GM12864 (cell line): Measurements from ENCODE around the gene OBSCN.

Experiments
- DNase-seq: peaks from one replicate; pipeline ENCODE4 v3.0.0-alpha.2; 2011; ENCODE audit warnings: low read depth
- H3K4me3 ChIP-seq: 2 replicates; pipeline ENCODE4 v1.5.1; 2011; ENCODE audit warnings: mild to moderate bottlenecking, low read depth, low read length, control low read depth
- TF ChIP-seq, protein P1 (sequence below): IDR thresholded peaks from 2 replicates; pipeline ENCODE4 v1.5.1; 2011; ENCODE audit warnings: low read depth, mild to moderate bottlenecking, moderate library complexity, low read length, control low read depth, inconsistent platforms; ENCODE audit errors: missing control alignments

Gene OBSCN

DNA sequence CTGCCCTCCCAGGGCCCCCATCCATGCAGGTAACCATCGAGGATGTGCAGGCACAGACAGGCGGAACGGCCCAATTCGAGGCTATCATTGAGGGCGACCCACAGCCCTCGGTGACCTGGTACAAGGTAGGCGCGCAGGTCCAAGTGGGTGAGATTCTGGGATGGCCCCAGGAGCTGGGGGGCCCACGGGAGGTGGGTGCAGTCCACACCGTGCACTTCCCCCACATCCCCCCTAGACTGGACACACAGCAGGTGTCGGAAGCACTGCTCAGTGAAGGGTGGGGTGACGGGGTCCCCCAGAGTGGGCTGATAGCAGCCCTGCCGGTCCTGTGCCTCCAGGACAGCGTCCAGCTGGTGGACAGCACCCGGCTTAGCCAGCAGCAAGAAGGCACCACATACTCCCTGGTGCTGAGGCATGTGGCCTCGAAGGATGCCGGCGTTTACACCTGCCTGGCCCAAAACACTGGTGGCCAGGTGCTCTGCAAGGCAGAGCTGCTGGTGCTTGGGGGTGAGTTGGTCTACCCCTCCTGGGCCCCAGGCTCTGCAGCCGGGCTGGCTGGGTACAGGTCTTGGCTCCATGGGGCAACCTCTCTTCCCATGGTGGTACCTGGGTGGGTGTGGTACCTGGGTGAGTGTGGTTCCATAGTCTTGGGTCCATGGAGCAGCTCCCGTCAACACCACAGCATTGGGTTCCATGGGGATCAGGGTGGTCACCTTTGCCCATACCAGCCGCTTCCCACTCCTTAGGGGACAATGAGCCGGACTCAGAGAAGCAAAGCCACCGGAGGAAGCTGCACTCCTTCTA is 158.4 kb downstream of the OBSCN start:
- DNase-seq, result no peak
- H3K4me3 ChIP-seq, result no peak overlapping the region
- TF ChIP-seq, protein P1, sequence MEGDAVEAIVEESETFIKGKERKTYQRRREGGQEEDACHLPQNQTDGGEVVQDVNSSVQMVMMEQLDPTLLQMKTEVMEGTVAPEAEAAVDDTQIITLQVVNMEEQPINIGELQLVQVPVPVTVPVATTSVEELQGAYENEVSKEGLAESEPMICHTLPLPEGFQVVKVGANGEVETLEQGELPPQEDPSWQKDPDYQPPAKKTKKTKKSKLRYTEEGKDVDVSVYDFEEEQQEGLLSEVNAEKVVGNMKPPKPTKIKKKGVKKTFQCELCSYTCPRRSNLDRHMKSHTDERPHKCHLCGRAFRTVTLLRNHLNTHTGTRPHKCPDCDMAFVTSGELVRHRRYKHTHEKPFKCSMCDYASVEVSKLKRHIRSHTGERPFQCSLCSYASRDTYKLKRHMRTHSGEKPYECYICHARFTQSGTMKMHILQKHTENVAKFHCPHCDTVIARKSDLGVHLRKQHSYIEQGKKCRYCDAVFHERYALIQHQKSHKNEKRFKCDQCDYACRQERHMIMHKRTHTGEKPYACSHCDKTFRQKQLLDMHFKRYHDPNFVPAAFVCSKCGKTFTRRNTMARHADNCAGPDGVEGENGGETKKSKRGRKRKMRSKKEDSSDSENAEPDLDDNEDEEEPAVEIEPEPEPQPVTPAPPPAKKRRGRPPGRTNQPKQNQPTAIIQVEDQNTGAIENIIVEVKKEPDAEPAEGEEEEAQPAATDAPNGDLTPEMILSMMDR, result no peak

- H3K4me3 ChIP-seq, result no peak overlapping the region
- no peak for DNase-seq
- TF ChIP-seq, protein P1, result no peak
Observed at GRCh38 chr1:228366866-228367741, 159.3 kb downstream of the OBSCN start.

DNA sequence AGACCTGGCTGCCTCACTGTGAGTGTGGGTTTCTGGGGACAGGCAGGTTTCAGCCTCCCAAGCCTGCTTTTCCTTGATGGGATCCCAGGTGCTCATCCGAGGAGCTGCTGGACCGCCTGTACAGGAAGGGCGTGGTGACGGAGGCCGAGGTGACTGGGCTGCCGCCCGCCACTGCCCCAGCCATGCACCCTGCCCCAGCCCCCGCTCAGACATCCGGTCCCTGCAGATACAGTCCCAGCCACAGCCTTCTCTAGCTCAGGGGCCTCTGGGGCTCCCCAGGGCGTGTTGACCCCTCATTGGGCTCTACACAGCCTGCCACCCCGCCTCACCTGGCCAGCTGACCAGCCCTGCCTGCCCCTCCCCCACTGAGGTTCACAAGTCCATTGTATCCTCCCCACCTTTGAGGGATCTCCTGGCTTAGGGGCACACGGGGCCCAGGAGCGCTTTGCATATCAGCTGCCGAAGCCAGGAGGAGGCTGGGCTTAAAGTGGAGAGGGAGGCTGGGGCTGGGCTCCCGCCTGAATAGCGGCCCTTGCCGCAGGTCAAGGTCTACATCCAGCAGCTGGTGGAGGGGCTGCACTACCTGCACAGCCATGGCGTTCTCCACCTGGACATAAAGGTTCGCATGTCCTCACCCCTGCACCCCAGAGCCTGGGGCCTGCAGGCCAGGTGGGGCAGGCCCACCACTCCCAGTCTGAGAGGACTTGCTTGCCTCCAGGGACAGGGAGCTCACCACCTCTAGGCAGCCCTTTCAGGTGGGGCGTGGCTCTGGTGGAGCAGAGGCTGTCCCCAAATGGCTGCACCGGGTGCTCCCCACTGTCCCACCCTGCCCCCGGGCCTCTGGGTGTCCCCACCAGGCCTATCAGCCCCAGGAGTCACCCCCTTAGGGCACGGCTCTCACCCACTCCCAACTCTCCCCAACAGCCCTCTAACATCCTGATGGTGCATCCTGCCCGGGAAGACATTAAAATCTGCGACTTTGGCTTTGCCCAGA is 160.3 kb downstream of the OBSCN start:
- DNase-seq, result no peak
- no peak overlapping the region for H3K4me3 ChIP-seq
- TF ChIP-seq, protein P1, result no peak

GRCh38 chr1:228368801-228369607 is 161.2 kb downstream of the OBSCN start:
- TF ChIP-seq, protein P1, result no peak
- no peak overlapping the region for H3K4me3 ChIP-seq
- no peak for DNase-seq

GRCh38 chr1:228369608-228370438 is 162.0 kb downstream of the OBSCN start:
- DNase-seq, result no peak
- TF ChIP-seq, protein P1, result no peak
- H3K4me3 ChIP-seq, result no peak overlapping the region
